Osteoblast (primary cell): ENCODE data around the gene KIF4A. TPM values are rescaled to one million over a fixed set of nuclear protein-coding genes. Genes with fewer than 3 reads are reported as not detected.

Source experiments
- DNase-seq: peaks from one replicate; pipeline ENCODE4 v3.0.0; 2011; ENCODE audit warnings: low spot score, mixed read lengths; ENCODE audit not compliant: insufficient read length; ENCODE audit errors: missing footprints
- H2AFZ ChIP-seq: 2 replicates; pipeline ENCODE4 v1.6.0; 2011; ENCODE audit warnings: mild to moderate bottlenecking, low read length
- H3K27ac ChIP-seq: 2 replicates; pipeline ENCODE4 v1.5.1; 2011; ENCODE audit warnings: mild to moderate bottlenecking, low read depth, low read length, moderate library complexity
- H3K27me3 ChIP-seq: 2 replicates; pipeline ENCODE4 v1.6.0; 2012; ENCODE audit warnings: mild to moderate bottlenecking, control low read depth, inconsistent platforms, low read length, moderate library complexity; ENCODE audit not compliant: insufficient read depth
- H3K36me3 ChIP-seq: 2 replicates; pipeline ENCODE4 v1.5.1; 2011; ENCODE audit warnings: mild to moderate bottlenecking, low read length, control low read depth, moderate library complexity; ENCODE audit not compliant: insufficient read depth
- H3K4me1 ChIP-seq: 2 replicates; pipeline ENCODE4 v1.5.1; 2011; ENCODE audit warnings: mild to moderate bottlenecking, low read length, control low read depth, moderate library complexity; ENCODE audit not compliant: insufficient read depth
- H3K4me2 ChIP-seq: 2 replicates; pipeline ENCODE4 v1.6.0; 2011; ENCODE audit warnings: mild to moderate bottlenecking, low read length; ENCODE audit not compliant: insufficient read depth
- H3K4me3 ChIP-seq: fragments of 200-600 bp; sonication (generic); 3 replicates; pipeline ENCODE4 v1.5.1; 2012; ENCODE audit warnings: mild to moderate bottlenecking, low read length, inconsistent platforms; ENCODE audit not compliant: insufficient read depth
- H3K79me2 ChIP-seq: 2 replicates; pipeline ENCODE4 v1.6.0; 2012; ENCODE audit warnings: mild to moderate bottlenecking, low read length, control low read depth, inconsistent platforms; ENCODE audit not compliant: insufficient read depth
- H3K9me3 ChIP-seq: 2 replicates; pipeline ENCODE4 v1.5.1; 2011; ENCODE audit warnings: low read depth, low read length, control low read depth
- H4K20me1 ChIP-seq: 2 replicates; pipeline ENCODE4 v1.6.0; 2012; ENCODE audit warnings: mild to moderate bottlenecking, low read length, control low read depth; ENCODE audit not compliant: insufficient read depth
- CTCF ChIP-seq: IDR thresholded peaks from 2 replicates; pipeline ENCODE4 v1.5.1; 2011; ENCODE audit warnings: mild to moderate bottlenecking, low read depth, low read length, moderate library complexity; ENCODE audit errors: extremely low read depth
- total RNA-seq: library from RNA; depleted of rRNA; stranded (reverse); fragments of >200 nt; gene quantifications from 2 replicates; pipeline ENCODE4 v1.2.3, GENCODE V29; 2012

The KIF4A gene
- total RNA-seq, 1 donor = 2.2 TPM

- Histone ChIP-seq H3K27ac (no peak overlapping the region), H3K79me2 (no peaks in the 10 kb centered on the region), H3K4me1 (peaks cover 4% of the 10 kb centered on the region), H3K36me3 (no peaks in the 10 kb centered on the region), H2AFZ (peak overlapping the region; percentile 2), H3K4me3 (peak overlapping the region; percentile 70), H3K27me3 (no peaks in the 10 kb centered on the region), H3K9me3 (no peaks in the 10 kb centered on the region), H3K4me2 (peak overlapping the region; percentile 92), H4K20me1 (peaks cover 2% of the 10 kb centered on the region)
- DNase-seq = peak; percentile 83
- no peak for TF ChIP-seq CTCF
These were observed 165.7 kb downstream of the KIF4A start for GRCh38 chrX:70455366-70456202.

GRCh38 chrX:70456256-70456655 is 166.4 kb downstream of the KIF4A start:
- H3K4me2 ChIP-seq = no peak overlapping the region
- no peak overlapping the region for H3K27ac ChIP-seq
- H3K4me3 ChIP-seq = no peak overlapping the region
- H3K27me3 ChIP-seq = no peaks in the 10 kb centered on the region
- TF ChIP-seq CTCF = no peak
- no peaks in the 10 kb centered on the region for H3K36me3 ChIP-seq
- H4K20me1 ChIP-seq = peaks cover 2% of the 10 kb centered on the region
- DNase-seq = peak; percentile 46
- H3K9me3 ChIP-seq = no peaks in the 10 kb centered on the region
- H2AFZ ChIP-seq = no peak overlapping the region
- peaks cover 4% of the 10 kb centered on the region for H3K4me1 ChIP-seq
- H3K79me2 ChIP-seq = no peaks in the 10 kb centered on the region

- Histone ChIP-seq H2AFZ (no peak overlapping the region), H3K27ac (no peak overlapping the region), H3K79me2 (no peaks in the 10 kb centered on the region), H3K4me2 (no peak overlapping the region), H3K9me3 (no peaks in the 10 kb centered on the region), H4K20me1 (no peaks in the 10 kb centered on the region), H3K4me3 (no peak overlapping the region), H3K4me1 (no peaks in the 10 kb centered on the region), H3K27me3 (peaks cover 3% of the 10 kb centered on the region), H3K36me3 (no peaks in the 10 kb centered on the region)
- no peak for DNase-seq
- no peak for TF ChIP-seq CTCF
These were observed 171.1 kb downstream of the KIF4A start for GRCh38 chrX:70461026-70461425.

- no peak for DNase-seq
- Histone ChIP-seq H4K20me1 (no peaks in the 10 kb centered on the region), H3K4me2 (no peak overlapping the region), H3K27ac (no peak overlapping the region), H3K9me3 (no peaks in the 10 kb centered on the region), H3K4me1 (no peaks in the 10 kb centered on the region), H3K36me3 (no peaks in the 10 kb centered on the region), H3K27me3 (peaks cover 3% of the 10 kb centered on the region), H3K79me2 (no peaks in the 10 kb centered on the region), H2AFZ (no peak overlapping the region), H3K4me3 (no peak overlapping the region)
- no peak for TF ChIP-seq CTCF
These were observed 174.1 kb downstream of the KIF4A start for GRCh38 chrX:70464051-70464450.
